ENCODE data around the gene AGTPBP1.

Gene AGTPBP1

GRCh38 chr9:85536514-85536913 lies 205.2 kb downstream of the AGTPBP1 start:
- TF ChIP-seq CTCF (conservative IDR thresholded peaks at IDR 0.05; ENCODE audit: low read length), result no peak
- no peak overlapping the region for H3K4me3 ChIP-seq (ENCODE audit: low read length)
- no peak for DNase-seq (ENCODE audit: low read depth)

GRCh38 chr9:85536076-85536475 lies 205.7 kb downstream of the AGTPBP1 start:
- DNase-seq (ENCODE audit: low read depth), result peak; percentile 92
- TF ChIP-seq CTCF (conservative IDR thresholded peaks at IDR 0.05; ENCODE audit: low read length), result no peak

GRCh38 chr9:85534340-85534739 lies 207.4 kb downstream of the AGTPBP1 start:
- no peak overlapping the region for H3K4me3 ChIP-seq (ENCODE audit: low read length)
- no peak for DNase-seq (ENCODE audit: low read depth)
- TF ChIP-seq CTCF (conservative IDR thresholded peaks at IDR 0.05; ENCODE audit: low read length), result no peak

More at GRCh38 chr9:85536076-85536475, 205.7 kb downstream of the AGTPBP1 start:
- no peak overlapping the region for H3K4me3 ChIP-seq (ENCODE audit: low read length)

GRCh38 chr9:85533538-85533937 lies 208.2 kb downstream of the AGTPBP1 start:
- no peak for DNase-seq (ENCODE audit: low read depth)
- no peak for TF ChIP-seq CTCF (conservative IDR thresholded peaks at IDR 0.05; ENCODE audit: low read length)
- no peak overlapping the region for H3K4me3 ChIP-seq (ENCODE audit: low read length)

- no peak for DNase-seq (ENCODE audit: low read depth)
- TF ChIP-seq CTCF (conservative IDR thresholded peaks at IDR 0.05; ENCODE audit: low read length), result no peak
- no peak overlapping the region for H3K4me3 ChIP-seq (ENCODE audit: low read length)
Measured at GRCh38 chr9:85530721-85531120, 211.0 kb downstream of the AGTPBP1 start.

- no peak overlapping the region for H3K4me3 ChIP-seq (ENCODE audit: low read length)
- no peak for DNase-seq (ENCODE audit: low read depth)
- TF ChIP-seq CTCF (conservative IDR thresholded peaks at IDR 0.05; ENCODE audit: low read length), result no peak
Measured at GRCh38 chr9:85528607-85529006, 213.1 kb downstream of the AGTPBP1 start.

GRCh38 chr9:85528142-85528541 lies 213.6 kb downstream of the AGTPBP1 start:
- TF ChIP-seq CTCF (conservative IDR thresholded peaks at IDR 0.05; ENCODE audit: low read length), result no peak
- DNase-seq (ENCODE audit: low read depth), result no peak
- no peak overlapping the region for H3K4me3 ChIP-seq (ENCODE audit: low read length)
